NB4 (cell line): Measurements from ENCODE around the gene SCP2.

ENCODE experiments used
- CTCF ChIP-seq: IDR thresholded peaks from one replicate; pipeline ENCODE4 v1.5.1; 2012; ENCODE audit warnings: low read depth, low read length
- POLR2A ChIP-seq: IDR thresholded peaks from 2 replicates; pipeline ENCODE4 v1.6.1; 2011; ENCODE audit warnings: mild to moderate bottlenecking; ENCODE audit not compliant: insufficient read length; ENCODE audit errors: extremely low read depth

- TF ChIP-seq CTCF (no peak), POLR2A (no peak)
These were observed 122.5 kb downstream of the SCP2 start for GRCh38 chr1:53049574-53049967.
